Lower leg skin (tissue), 4 donors: ENCODE results near the gene PAEP. TPM values are rescaled to one million over a fixed set of nuclear protein-coding genes. Genes with fewer than 3 reads are reported as not detected.
"Not testable (repeated sequence)": the region's sequence is repeated elsewhere in the genome, so short reads cannot be mapped to it uniquely, and the experiment has no call there.

ENCODE experiments used
- DNase-seq, 2 donors: peaks; one replicate each; pipeline ENCODE4 v3.0.0-alpha.2; 2019; ENCODE audit warnings: low spot score in 2 of 2
- H3K4me3 ChIP-seq: fragments of 200-600 bp; sonication (generic); 2 replicates; pipeline ENCODE4 v1.5.1; 2017; ENCODE audit warnings: mild to moderate bottlenecking, low read depth; ENCODE audit not compliant: poor library complexity, severe bottlenecking
- CTCF ChIP-seq, 3 donors: fragments of 450-650 bp; IDR thresholded peaks; one replicate each; pipeline ENCODE4 v1.5.1; 2016; ENCODE audit warnings: antibody characterized with exemption in 3 of 3, mild to moderate bottlenecking in 3 of 3, moderate library complexity in 2 of 3
- POLR2A ChIP-seq, 2 donors: fragments of 450-650 bp; IDR thresholded peaks; one replicate each; pipeline ENCODE4 v1.6.1; 2016 to 2017; ENCODE audit warnings: antibody characterized with exemption in 2 of 2, mild to moderate bottlenecking in 1 of 2, moderate library complexity in 1 of 2
- WGBS, 2 donors: methylation state at CpG; one replicate each; pipeline ENCODE4 v1.1.5; 2018; 5-methylcytosine and 5-hydroxymethylcytosine counted together
- intact Hi-C: fragments of 100-400 bp; cut with DNase I; formaldehyde crosslinking; loops from one replicate; pipeline ENCODE4 v1.15.0; 2023; ENCODE audit warnings: low total_unique reads
- total RNA-seq, 4 donors: library from RNA; depleted of rRNA; stranded (reverse); fragments of >200 nt; gene quantifications; one replicate each; pipeline ENCODE4 v1.1.0, GENCODE V29; 2016

The PAEP gene
- total RNA-seq, 4 donors from 2014 or later, result 0.71 to 2.7 (median 0.89) TPM; not detected in 1

GRCh38 chr9:135531096-135531495, 30.5 kb upstream of the PAEP start:
- 88 to 96% methylated on average over 6 to 9 of the region's 10 CpGs for WGBS, 2 donors
- intact Hi-C loops, result no loop called here
- no peak for TF ChIP-seq CTCF (IDR thresholded peaks at IDR 0.05)
- no peak for TF ChIP-seq POLR2A (IDR thresholded peaks at IDR 0.05)
- peak in 1 of 2 donors; percentile 77 for DNase-seq
- no peak overlapping the region for H3K4me3 ChIP-seq

- 89 to 94% methylated on average over 3 of the region's 3 CpGs for WGBS, 2 donors
- TF ChIP-seq CTCF (IDR thresholded peaks at IDR 0.05) (no peak), POLR2A (IDR thresholded peaks at IDR 0.05) (no peak)
- no peak for DNase-seq
- H3K4me3 ChIP-seq, result no peak overlapping the region
- intact Hi-C loops, result no loop called here
Measured at GRCh38 chr9:135533113-135533512, 28.4 kb upstream of the PAEP start.

- TF ChIP-seq CTCF (IDR thresholded peaks at IDR 0.05), result no peak
- TF ChIP-seq POLR2A (IDR thresholded peaks at IDR 0.05), result no peak
- H3K4me3 ChIP-seq, result no peak overlapping the region
- WGBS, 2 donors, result 83 to 84% methylated on average over 12 of the region's 12 CpGs
- intact Hi-C loops, result no loop called here
- peak in 1 of 2 donors; percentile 60 for DNase-seq
Measured at GRCh38 chr9:135533674-135534073, 27.9 kb upstream of the PAEP start.

- 15 to 30% methylated on average over 10 of the region's 10 CpGs for WGBS, 2 donors
- H3K4me3 ChIP-seq, intact Hi-C loops: not testable (repeated sequence)
- DNase-seq, result peak in 1 of 2 donors; percentile 69
Measured at GRCh38 chr9:135534192-135534711, 27.3 kb upstream of the PAEP start.

- DNase-seq, intact Hi-C loops, H3K4me3 ChIP-seq: not testable (repeated sequence)
- WGBS, 2 donors, result 73 to 83% methylated on average over 4 of the region's 4 CpGs
Measured at GRCh38 chr9:135534826-135535225, 26.7 kb upstream of the PAEP start.

- H3K4me3 ChIP-seq, intact Hi-C loops: not testable (repeated sequence)
- peak in 1 of 2 donors; percentile 78 for DNase-seq
- WGBS, 2 donors, result 62 to 71% methylated on average over 7 to 13 of the region's 13 CpGs
Measured at GRCh38 chr9:135535631-135536030, 25.9 kb upstream of the PAEP start.

- no peak for DNase-seq
- H3K4me3 ChIP-seq, result no peak overlapping the region
- intact Hi-C loops, result no loop called here
- no peak for TF ChIP-seq POLR2A (IDR thresholded peaks at IDR 0.05)
- TF ChIP-seq CTCF (IDR thresholded peaks at IDR 0.05), result no peak
- 76 to 78% methylated on average over 8 of the region's 8 CpGs for WGBS, 2 donors
Measured at GRCh38 chr9:135536216-135536615, 25.3 kb upstream of the PAEP start.

- H3K4me3 ChIP-seq, intact Hi-C loops, DNase-seq: not testable (repeated sequence)
- WGBS, 2 donors, result 54 to 66% methylated on average over 8 of the region's 8 CpGs
Measured at GRCh38 chr9:135543262-135543894, 18.2 kb upstream of the PAEP start.
